AG10803 (cell line): ENCODE measurements around the gene ADCY4.

ENCODE experiments used
- DNase-seq: peaks from one replicate; pipeline ENCODE4 v3.0.0; 2010; ENCODE audit warnings: low read depth
- H3K4me3 ChIP-seq: 2 replicates; pipeline ENCODE4 v1.5.1; 2011; ENCODE audit warnings: mild to moderate bottlenecking, low read length, control low read depth
- CTCF ChIP-seq: conservative IDR thresholded peaks from 2 replicates; pipeline ENCODE4 v1.5.1; 2011; ENCODE audit warnings: mild to moderate bottlenecking, low read length, control low read depth, inconsistent platforms

ADCY4 gene

DNA sequence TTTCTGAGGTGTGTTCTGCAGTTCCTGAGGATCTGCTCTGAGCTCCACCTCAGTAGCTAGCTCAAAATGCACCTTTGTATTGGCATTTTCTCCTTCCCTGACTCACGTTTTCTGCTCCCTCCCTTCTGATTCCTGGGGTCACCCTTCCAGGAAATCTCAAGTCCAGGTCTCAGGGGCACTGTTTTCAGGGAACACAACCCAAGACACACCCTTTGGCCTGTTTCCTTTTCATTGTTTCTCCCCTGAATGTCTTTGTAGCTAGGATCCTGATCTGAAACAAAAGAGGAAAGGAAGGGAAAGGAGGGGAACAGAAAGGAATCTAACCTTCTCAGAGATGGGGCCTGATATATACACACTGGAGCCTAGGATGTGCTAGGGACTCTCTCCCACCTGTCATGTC is 12.3 kb upstream of the ADCY4 start:
- no peak overlapping the region for H3K4me3 ChIP-seq
- DNase-seq, result no peak
- no peak for TF ChIP-seq CTCF

DNA sequence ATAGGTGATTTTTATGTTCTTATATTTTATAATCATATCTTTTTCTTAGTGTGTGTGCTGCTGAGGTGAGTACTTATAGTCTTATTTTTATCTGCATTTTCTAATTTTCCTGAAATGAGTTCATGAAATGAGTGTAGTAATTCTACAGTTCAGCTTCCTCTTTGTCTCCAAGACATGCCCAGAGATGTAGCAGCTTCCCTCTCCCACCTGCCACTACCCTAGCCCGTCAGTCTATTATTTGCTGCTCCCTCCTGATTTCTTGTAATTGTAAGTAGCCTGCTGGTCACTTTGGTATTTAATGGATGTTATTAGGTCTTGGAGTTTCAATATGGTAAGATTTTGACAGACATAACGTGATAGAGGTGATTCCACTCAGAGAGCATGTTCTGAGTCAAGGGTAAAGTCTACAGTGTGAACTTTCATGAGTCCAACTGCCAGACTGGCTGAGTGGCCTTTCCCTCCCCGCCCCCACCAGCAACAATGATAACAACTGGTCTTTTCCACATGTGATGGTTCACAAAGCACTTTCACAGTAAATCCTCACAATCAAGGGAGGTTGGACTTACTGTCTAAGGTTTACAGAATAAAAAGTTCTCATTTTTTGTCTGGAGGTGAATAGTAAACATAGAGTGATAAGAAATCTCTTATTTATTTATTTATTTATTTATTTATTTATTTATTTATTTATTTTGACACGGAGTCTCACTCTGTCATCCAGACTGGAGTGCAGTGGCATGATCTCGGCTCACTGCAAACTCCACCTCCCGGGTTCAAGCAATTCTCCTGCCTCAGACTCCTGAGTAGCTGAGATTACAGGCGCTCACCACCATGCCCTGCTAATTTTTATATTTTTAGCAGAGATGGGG is 9.2 kb upstream of the ADCY4 start:
- TF ChIP-seq CTCF, result no peak
- no peak overlapping the region for H3K4me3 ChIP-seq
- no peak for DNase-seq

- DNase-seq, result no peak
- TF ChIP-seq CTCF, result no peak
- no peak overlapping the region for H3K4me3 ChIP-seq
Measured at GRCh38 chr14:24342889-24343288, 8.0 kb upstream of the ADCY4 start.

DNA sequence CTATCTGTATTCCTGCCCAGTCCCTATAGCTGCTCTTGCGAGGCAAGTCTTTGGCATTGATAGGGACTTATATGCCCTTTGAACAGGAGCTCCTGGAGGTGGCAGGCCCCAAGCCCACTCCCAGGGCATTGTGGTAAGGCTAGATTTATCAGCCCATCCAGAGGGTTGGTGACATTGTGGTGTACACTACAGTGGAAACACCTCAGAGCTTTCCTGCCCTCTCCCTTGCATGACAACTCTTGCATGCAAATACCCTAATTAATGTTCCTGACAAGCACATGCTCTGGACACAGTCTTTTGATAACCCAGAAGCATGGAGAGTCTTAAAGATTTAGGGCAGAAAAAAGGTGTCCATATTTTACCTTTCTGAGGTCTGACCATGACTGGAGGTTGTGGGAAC is 5.7 kb upstream of the ADCY4 start:
- TF ChIP-seq CTCF, result no peak
- H3K4me3 ChIP-seq, result no peak overlapping the region
- no peak for DNase-seq

- no peak for TF ChIP-seq CTCF
- peak within 1 kb of the TSS; percentile 64 for H3K4me3 ChIP-seq
- no peak for DNase-seq
Measured at GRCh38 chr14:24339284-24340151, 4.6 kb upstream of the ADCY4 start, which contains the start of gene RIPK3. Gene RIPK3 (minus strand): TSS chr14:24339991. CDS start chr14:24339826, 165 bp downstream.

DNA sequence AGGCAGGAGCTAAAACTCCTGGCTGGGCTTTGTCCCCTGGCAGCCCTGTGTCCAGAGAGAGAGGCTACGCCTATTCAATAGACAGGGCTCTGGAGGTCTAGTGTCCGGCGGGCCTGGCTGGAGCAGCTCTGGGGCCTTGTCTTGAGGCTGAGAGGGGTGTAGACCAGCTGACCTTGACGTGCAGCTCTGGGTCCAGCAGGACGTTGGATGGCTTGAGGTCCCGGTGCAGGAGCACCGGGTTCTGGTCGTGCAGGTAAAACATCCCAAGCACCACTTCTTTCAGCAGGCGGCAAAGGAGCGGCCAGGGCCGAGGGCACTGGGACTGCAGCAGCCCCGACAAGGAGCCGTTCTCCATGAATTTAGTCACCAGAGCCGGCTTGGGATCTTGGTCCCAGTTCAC is 4.0 kb upstream of the ADCY4 start:
- no peak for DNase-seq
- H3K4me3 ChIP-seq, result peak overlapping the region; percentile 64; the same call in 1 of the 2 replicates
- no peak for TF ChIP-seq CTCF

DNA sequence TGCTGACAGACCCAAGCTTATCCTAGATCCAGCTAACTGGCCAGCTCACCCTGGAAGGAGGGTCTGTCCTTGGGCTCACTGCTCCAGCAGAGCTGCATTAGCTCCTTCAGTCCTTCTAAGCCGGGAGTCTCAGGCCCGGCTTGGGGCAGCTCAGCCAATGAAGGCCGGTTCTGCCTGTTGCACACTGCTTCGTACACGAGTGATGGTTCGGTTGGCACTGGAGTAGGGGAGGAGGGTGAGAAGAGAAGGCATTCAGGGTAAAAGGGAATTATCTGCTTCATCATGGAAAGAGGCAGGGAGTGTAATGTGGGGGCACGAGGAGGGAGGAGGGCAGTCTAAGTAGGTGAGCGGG is 2.9 kb upstream of the ADCY4 start:
- no peak overlapping the region for H3K4me3 ChIP-seq
- no peak for TF ChIP-seq CTCF

More for the DNA sequence above, 2.9 kb upstream of the ADCY4 start:
- no peak for DNase-seq
